Stimulated activated CD8-positive, alpha-beta memory T cell treated with anti-CD3 and anti-CD28 coated beads, Interleukin-15, amount 100 ng/mL, for 24 hours (primary cell): ENCODE data around the gene PRPF8.
"Not testable (repeated sequence)": the region's sequence is repeated elsewhere in the genome, so short reads cannot be mapped to it uniquely, and the experiment has no call there.

Experiments
- DNase-seq: peaks from one replicate; pipeline ENCODE4 v3.0.0-alpha.2; 2020; ENCODE audit warnings: low read depth

PRPF8 gene

DNA sequence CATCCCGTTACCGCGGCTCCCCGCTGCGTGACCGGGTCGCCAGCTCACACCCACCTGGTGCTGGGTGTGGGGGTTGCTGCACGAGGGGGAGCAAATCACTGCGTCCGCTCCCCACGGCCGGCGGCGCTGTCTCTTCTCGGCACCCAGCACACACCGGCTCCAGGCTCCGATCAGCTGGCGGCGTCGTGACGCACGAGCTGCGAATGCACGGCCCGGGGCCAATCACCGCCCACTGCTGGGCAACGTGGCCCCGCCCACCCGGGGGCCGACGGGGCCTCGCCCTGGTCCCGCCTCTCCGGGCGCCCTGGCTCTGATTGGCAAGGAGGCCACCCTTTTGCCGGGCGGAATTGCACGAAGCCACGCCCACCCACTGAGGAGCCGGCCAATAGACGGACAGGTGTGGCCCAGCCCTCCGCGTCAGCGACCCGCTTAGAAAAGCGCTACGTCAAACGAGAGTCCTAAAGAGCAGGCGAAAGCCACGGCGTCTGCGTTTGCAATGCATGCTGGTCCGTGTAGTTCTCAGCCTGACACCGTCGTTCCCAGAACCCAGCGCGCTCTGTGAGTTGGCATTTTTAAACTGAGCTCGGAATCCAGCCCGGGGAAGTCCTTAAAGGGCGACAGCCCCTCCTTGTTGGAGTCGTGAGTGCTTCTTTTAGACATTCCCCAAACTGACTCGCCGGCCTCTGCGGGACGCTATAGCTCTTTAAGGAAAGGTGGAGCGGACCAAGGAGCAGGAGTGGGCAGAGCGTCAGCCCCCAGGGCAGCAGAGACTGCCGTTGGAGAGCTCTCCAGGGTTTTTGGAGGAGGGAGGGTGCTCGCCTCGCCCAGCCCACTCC, 31.6 kb upstream of the PRPF8 start:
- peak; percentile 99 for DNase-seq

- no peak for DNase-seq
Measured at GRCh38 chr17:1715803-1716075, 31.1 kb upstream of the PRPF8 start.

DNA sequence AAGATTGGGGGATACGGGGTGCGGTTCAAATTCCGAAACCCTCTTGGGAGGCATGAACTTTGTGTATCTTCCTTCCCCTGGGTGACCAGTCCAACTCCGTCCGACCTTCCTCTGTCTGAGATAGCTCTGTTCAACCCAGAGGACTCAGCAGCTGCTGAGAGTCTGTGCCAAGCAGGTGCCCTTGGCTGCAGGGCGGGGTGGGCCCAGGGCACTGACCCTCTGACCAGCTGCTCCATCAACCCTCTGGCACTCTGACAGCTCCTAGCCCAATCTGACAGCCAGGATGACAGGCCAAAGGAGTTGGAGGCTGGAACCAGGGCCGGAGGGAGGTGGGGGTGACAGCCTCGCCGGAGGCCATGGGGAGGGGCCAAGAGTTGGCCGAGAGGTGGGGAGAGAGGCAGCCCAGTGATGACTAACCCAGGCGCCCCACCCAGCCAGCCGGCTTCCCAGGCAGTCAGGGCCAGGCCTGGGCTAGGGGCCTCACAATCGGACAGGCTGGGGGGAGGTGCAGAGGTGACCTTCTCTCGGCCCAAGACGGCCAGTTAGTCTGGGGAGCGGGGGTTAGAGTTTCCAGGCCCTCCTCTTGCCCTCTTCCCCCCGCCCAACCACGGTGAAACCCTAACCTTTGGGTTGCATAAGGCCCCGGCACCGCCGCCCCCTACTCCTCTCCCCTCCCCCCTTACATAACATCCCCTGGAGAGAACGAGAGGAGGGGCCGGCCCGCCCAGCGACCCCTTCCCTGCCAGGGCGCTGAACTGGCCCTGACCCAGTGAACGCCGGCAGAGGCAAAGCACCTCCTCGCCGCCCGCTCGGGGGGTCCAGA, 30.5 kb upstream of the PRPF8 start:
- DNase-seq: peak; percentile 23

- DNase-seq: no peak
Measured at GRCh38 chr17:1714427-1714979, 29.8 kb upstream of the PRPF8 start.

DNA sequence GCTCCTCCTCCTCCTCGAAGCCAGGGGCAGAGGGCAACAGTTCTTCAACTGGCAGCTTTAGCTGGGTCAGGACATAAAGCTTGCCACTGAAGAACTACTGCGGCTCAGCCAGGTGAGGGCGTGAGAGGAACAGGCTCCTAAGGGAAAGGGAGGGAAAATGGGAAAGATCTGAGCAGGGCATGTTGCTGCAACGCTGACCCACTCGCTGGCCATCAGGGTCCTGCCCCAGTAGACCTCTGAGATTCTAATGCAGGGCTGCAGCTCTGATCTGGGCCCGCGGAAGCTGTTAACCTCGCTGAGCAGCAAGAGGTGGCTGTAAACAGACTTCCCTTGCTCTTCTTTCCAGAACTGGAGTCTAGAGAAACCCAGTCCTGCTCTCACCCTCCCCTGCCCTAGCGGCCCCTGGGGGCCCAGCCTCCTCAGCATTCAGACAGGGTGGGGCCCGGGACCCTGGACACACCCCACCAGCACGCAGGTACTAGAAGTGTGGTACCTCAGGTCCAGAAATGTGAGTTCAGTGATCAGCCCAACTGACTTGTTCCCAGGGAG, 29.3 kb upstream of the PRPF8 start:
- no peak for DNase-seq

DNA sequence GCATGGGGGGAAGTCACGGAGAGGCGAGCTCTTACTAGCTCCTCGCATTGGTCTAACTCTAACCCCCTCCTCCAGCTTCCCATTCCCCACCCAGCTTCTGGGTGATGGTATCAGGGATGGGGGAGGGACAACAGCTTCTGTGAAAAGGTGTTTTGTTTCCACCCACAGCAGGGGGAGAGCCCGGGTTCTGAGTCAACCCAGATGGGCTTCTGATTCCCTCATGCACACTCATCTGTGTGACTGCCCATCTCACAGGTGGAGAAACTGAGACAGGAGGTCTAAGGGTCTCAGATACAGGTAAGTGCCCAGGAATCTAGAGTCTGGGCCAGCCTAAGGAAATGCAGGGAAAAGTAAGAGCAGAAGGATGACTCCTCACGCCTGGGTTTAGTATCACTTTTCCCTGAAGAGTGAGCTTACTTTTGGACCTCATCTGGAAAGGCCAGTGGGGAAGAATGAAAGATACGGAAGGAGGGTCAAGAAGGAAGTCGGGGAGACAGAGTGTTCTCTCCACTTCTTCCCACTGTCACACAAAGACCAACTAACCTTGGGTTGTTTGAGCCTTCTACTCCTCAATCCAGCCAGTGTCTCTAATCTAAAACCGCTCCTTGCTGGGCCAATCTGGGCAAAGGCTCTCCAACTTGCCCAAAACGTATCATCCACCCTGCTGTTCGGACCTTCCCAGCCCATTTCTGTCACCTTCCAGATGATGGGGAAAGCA, 28.7 kb upstream of the PRPF8 start:
- no peak for DNase-seq

GRCh38 chr17:1712271-1712670, 27.6 kb upstream of the PRPF8 start:
- no peak for DNase-seq

DNA sequence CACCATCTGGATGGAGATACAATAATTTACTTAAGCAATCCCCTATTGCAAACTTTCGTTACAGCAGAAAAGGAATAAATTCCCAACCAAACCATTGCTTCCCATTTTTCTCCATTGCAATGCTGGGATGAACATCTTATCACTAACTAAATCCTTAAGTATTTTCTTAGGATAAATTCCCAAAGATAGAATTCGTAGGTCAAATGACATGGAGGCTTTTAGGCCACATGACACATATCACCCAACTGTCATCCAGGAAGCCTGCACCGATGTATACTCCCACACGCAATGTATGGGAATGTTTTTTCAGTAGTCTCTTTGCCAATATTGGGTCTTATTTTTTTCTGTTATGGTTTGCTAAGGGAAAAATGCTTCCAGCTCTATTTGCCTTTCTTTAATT, 27.1 kb upstream of the PRPF8 start:
- no peak for DNase-seq

GRCh38 chr17:1710807-1711553, 26.3 kb upstream of the PRPF8 start:
- no peak for DNase-seq

DNA sequence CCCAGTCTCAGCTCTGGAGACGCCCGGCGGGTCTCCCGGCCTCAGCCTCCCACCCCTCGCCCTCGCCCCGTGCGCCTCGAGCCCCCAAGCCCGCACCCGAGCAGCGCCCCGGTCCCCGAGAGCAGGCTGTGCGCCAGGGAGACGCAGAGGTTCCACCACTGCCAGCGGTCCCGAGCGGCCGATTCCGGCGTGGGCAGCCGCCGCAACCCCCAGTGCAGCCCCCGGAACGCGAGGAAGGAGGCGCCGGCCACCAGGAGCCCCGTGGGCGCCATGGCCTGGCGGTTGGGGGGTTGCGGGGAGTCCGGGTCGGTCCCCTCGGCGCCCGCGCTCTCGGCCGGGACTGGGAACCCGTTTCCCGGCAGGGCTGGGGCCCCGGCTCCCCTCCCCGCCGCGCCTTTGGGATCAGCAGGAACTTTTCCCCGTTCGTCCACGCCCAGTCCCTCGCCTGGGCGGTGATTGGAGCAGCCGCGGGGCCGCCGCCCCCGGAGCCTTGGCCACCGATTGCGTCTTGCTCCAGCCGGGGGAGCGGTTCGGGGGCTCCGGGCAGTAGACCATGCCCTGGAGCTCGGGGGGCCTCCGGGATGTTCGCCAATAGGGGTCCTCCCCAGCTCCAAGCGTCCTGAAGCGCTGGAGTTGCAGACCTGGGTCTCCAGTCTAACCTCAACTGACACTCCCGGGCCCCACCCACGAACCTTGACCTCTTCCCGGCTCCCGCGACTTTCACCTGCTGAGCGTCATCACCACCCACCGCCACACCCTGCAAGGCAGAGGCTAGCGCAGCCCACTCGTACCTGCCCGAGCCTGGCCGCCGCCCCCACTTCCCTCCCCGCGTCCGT, 25.5 kb upstream of the PRPF8 start, which contains the start of gene TLCD2:
Gene TLCD2 (minus strand): TSS at position 407 of the 836 bp plus-strand sequence. CDS start 135 bp downstream, at position 272.
- no peak for DNase-seq

DNA sequence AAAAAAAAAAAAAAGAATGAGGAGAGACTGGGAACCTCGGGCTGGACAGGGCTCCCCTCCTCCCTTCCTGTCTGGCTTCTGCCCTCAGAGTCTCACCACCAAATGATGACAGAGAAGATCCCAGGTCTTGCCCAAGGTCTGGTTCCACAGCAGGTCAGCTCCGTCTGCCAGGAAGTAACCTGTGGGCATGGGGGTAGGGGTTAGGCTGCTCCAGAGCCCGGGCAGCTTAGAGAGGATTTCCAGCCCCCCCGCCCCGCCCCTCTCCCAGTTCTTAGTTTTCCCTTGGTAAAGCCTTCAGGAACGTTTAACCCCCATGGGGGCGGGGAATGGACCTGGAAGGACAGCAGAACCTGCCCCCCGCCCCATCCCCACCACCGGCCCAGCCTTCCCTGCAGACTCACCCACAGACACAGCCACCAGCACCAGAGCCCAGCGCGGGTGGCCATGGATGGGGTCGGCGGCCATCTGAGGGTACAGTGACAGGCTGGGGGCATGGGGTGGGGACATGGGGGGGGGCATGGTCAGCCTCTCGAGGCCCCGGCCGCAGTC, 24.8 kb upstream of the PRPF8 start:
- no peak for DNase-seq

DNA sequence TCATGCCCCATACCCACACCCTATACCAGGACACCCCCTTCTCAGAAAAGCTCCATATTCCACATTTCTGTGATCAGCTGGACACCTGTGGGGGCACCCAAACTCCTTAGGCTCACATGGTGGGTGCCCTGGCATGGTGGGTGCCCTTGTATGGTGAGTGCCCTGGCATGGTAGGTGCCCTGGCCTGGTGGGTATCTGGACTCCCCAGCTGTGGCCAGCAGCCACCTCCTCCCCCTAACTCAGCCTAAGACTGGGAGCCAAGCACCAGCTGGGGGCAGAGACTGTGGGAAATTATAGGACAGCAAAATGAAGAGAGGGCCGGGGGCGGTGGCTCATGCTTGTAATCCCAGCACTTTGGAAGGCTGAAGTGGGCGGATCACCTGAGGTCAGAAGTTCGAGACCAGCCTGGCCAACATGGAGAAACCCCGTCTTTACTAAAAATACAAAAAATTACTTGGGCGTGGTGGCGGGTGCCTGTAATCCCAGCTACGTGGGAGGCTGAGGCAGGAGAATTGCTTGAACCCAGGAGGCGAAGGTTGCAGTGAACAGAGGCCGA, 24.2 kb upstream of the PRPF8 start:
- not testable (repeated sequence) for DNase-seq

- DNase-seq: no peak
Measured at GRCh38 chr17:1707107-1707506, 22.4 kb upstream of the PRPF8 start.

- DNase-seq: no peak
Measured at GRCh38 chr17:1705004-1705403, 20.3 kb upstream of the PRPF8 start.

DNA sequence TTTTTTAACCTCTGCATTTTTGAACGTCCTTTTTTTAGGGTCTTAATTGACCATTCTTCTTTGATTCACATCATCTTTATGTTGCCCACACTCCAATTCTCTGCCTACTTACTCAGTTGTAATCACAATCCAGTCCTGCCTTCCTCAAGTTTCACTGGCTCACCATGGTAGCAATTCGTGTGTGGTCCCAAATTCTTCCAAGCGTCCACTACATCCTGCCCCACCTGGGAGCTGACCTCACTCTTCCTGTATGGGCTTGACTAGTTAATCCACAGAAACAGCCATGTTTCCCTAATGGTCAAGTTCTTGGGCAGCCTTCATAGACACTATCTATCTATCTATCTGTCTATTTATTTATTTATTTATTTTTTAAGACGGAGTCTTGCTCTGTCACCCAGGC, 18.4 kb upstream of the PRPF8 start:
- DNase-seq: no peak

- DNase-seq: not testable (repeated sequence)
Measured at GRCh38 chr17:1699891-1700290, 15.2 kb upstream of the PRPF8 start.

DNA sequence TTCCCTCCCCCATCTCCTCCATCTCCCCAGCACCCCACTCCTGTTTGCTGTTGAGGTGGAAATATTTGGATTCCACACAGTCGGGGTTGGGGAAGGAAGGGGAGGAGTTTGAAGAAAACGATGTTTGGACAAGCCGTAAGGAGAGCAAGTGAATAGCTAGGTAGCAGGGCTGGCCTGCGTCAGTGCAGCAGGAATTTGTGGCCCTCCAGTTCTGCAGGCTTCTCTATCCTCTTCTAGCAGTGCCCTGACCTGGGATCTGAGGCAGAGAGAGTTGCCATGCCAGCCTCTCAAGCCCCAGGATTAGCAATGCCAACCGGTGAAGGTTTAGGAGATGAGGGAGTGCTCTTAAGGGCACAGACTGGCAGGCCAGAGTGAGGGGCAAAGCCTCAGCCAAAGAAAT, 13.0 kb upstream of the PRPF8 start:
- DNase-seq: no peak

DNA sequence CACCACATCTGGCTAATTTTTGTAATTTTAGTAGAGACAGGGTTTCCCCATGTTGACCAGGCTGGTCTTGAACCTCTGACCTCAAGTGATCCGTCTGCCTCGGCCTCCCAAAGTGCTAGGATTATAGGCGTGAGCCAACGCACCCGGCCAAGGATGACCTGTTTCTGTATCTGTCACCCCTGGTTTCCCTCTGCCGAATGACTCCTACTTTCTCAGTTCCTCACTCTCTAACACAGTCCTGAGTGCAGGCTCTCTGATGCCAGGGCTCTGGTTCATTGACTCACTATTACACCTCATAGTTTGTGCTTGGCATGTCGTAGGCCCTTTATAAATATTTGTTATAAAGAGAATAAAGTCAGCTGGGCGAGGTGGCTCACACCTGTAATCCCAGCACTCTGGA, 10.7 kb upstream of the PRPF8 start:
- no peak for DNase-seq

- no peak for DNase-seq
Measured at GRCh38 chr17:1693339-1693738, 8.7 kb upstream of the PRPF8 start.
